IPS-18c (cell line): ENCODE measurements around the gene STMP1.
"Not testable (repeated sequence)": the region's sequence is repeated elsewhere in the genome, so short reads cannot be mapped to it uniquely, and the experiment has no call there.

Source experiments
- H3K4me3 ChIP-seq: 2 replicates; pipeline ENCODE4 v1.7.0; 2013; ENCODE audit warnings: low read depth, mild to moderate bottlenecking, low read length, moderate library complexity; ENCODE audit not compliant: insufficient read depth
- H3K9me3 ChIP-seq: one replicate; pipeline ENCODE4 v1.6.1; 2013; ENCODE audit warnings: mild to moderate bottlenecking, low read length, moderate library complexity; ENCODE audit not compliant: control insufficient read depth, insufficient read depth

The STMP1 gene

DNA sequence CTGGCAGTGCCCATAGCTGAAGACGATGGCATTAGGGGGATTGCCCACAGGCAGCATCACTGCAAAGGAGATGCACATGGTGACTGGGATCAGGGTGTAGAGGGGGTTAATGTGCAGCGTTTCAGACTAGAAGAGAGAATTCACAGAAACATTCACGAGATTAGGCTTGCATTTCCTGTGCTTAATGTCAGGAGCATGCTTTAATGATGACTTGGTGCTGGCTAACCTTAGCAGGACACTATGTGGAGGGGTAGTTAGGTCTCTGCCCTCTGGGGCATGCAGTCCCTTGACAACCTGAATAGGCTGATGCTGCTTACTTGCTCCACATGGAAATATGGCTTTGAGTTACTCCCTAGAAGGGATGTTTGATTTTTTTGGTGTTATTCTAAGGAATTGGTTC is 21.8 kb downstream of the STMP1 start:
- no peak overlapping the region for H3K4me3 ChIP-seq
- peaks cover 2% of the 10 kb centered on the region for H3K9me3 ChIP-seq

- peaks cover 2% of the 10 kb centered on the region for H3K9me3 ChIP-seq
- no peak overlapping the region for H3K4me3 ChIP-seq
Measured at GRCh38 chr7:135684699-135685098, 22.4 kb downstream of the STMP1 start.

DNA sequence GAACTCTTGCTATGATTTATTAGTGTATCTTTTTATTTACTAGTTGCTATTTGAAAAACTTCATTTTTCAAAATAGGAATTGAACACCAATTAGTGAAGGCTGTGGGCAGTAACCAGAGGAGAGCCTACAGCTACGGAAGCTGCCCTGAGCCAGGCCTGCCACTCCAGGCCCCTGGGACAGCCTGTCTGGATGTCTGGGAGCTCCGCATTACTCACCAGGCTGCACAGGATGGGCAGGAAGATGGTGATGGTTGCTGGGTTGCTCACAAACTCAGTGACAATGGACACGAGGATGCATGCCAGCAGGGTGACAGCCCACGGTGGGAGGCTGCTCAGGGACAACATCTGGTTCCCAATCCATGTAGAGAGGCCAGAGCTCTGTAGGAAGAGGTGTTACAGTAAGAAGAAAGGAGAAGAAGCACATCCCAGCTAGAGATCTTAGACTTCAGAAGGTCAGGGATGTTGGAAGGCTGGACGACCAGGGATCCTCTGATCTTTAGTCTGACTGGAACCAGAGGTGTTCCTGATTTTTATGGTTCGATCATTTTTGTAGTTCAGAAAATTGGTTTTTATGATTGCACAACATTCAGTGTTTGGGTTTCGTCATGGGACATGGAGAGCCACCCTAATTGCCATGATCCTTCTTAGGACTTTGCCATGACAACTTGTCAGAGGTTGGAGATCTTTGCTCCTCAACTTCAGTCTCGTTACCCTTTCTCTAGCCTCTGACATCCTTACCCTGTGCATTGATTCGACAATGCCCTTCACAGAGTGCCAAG is 23.2 kb downstream of the STMP1 start:
- Histone ChIP-seq H3K9me3 (peaks cover 2% of the 10 kb centered on the region), H3K4me3 (no peak overlapping the region)

- Histone ChIP-seq H3K4me3 (no peak overlapping the region), H3K9me3 (no peaks in the 10 kb centered on the region)
Measured at GRCh38 chr7:135687466-135687865, 25.2 kb downstream of the STMP1 start.

DNA sequence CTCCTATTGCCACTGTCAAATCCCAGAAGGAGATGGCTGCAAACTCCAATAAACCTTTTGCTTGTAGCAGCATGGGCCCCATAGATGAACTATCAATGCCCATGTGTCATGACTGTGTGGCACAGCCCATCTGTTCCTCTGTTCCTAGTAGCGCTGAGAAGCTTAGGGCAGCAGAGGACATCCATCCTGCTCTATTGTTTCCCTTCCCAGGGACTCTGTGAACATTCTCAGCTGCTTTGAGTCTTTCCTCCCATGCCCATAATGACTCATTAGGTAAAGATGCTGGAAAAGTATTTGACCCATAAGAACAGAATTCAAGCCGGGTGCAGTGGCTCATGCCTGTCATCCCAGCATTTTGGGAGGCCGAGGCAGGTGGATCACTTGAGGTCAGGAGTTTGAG is 28.3 kb downstream of the STMP1 start:
- no peaks in the 10 kb centered on the region for H3K9me3 ChIP-seq
- no peak overlapping the region for H3K4me3 ChIP-seq

DNA sequence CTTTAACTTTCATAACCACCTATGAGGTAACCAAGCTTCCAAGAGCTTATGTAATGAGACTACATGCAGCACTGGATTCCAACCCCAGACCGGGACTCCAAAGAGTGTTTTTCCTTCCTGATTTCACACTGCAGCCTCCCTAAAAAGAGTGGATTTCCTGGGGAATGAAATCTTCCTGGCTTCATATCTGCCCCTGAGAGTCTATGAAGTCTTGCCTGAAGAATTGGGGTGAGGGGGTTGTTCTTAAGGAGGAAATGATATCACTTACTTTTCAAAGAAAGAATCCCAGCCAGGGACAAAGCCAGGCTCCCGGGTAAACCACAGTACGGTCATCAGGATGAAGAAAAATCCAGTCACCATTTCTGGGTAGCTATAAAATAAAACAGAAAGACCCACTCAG is 29.7 kb downstream of the STMP1 start:
- Histone ChIP-seq H3K9me3 (no peaks in the 10 kb centered on the region), H3K4me3 (no peak overlapping the region)

DNA sequence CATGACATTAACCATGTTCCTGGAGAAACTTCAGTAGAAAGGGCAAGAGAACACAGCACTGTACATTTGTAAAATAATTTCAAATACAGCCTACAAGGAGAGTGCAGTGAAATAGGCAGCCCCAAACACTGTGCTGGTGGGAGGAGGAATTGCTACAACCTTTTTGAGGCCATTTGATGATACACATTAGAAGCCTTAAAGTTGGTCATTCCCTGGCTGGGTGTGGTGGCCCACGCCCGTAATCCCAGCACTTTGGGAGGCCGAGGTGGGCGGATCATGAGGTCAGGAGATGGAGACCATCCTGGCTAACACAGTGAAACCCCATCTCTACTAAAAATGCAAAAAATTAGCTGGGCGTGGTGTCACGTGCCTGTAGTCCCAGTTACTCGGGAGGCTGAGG is 30.3 kb downstream of the STMP1 start:
- not testable (repeated sequence) for H3K4me3 ChIP-seq, H3K9me3 ChIP-seq

DNA sequence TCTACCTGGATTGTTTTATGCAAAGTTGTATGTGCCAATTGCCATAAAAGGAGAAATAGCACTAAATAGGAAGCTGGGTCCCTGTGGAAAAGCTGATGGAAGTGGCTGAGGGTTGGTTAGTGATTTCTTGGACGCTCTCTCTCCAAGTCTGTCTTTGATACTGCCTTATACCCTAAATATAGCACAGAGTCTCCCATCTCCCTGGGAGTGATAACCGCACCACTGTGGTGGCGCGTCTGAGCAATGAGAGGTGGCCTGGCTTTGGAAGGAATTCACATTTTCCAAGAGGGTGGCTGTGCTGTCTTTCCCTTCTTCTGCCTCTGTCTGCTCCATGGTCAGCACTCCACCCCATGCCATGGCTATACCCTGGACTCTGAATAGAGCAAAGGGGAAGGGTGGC is 31.2 kb downstream of the STMP1 start:
- Histone ChIP-seq H3K4me3 (no peak overlapping the region), H3K9me3 (no peaks in the 10 kb centered on the region)

- no peaks in the 10 kb centered on the region for H3K9me3 ChIP-seq
- H3K4me3 ChIP-seq = no peak overlapping the region
Measured at GRCh38 chr7:135697276-135698049, 35.1 kb downstream of the STMP1 start.

DNA sequence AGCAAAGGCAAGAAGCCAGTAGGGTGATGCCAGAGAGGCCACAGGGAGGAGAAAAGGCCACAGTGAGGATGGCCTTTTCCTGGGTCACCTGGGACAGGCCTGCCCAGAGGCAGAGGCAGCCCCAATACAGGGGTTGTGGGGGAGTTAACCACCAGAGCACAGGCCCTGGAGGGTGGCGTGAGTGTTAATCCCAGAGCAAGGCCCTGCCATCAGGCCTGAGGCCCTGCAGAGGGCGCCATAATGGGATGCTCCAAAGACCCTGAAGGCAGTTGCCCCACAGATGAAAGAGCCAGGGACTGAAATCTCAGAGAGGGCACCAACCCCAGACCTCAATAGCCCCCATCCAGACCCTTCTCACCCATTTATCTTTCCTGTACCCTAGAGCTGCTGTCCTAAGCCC is 41.8 kb downstream of the STMP1 start:
- no peak overlapping the region for H3K4me3 ChIP-seq
- peaks cover 3% of the 10 kb centered on the region for H3K9me3 ChIP-seq

- Histone ChIP-seq H3K9me3 (peaks cover 5% of the 10 kb centered on the region), H3K4me3 (no peak overlapping the region)
Measured at GRCh38 chr7:135704698-135705097, 42.4 kb downstream of the STMP1 start.

DNA sequence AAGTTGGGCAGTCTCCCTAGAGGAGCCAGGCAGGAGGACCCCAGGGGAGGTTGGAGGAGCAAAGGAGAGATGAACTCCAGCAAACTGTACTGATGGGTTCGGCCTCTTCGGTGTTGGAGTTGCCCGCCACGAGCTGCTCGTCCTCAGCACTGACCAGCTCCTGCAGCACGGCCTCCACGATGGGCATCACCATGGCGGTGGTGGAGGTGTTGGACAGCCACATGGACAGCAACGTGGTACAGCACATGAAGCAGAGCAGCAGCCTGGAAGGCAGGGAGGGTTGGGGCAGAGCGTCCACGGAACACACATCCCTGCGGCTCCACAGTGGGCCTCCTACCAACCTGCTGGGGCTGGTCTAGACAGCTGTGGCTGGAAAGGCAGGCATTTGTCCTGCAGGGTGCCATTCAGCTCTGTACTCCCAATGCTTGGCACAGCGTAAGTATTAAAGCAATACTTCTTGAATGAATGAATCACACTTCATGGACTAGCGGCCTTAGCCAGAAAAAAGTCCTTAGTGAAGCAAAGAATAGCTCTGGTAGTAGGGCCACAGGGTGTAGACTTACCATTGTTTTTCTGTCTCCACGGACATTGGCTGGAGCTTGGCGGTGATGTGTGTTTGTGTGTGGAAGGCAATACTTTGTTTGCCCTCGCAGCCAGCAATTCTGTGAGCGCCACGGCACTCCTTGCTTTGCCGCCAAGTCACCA is 43.9 kb downstream of the STMP1 start:
- Histone ChIP-seq H3K4me3 (no peak overlapping the region), H3K9me3 (peaks cover 5% of the 10 kb centered on the region)

DNA sequence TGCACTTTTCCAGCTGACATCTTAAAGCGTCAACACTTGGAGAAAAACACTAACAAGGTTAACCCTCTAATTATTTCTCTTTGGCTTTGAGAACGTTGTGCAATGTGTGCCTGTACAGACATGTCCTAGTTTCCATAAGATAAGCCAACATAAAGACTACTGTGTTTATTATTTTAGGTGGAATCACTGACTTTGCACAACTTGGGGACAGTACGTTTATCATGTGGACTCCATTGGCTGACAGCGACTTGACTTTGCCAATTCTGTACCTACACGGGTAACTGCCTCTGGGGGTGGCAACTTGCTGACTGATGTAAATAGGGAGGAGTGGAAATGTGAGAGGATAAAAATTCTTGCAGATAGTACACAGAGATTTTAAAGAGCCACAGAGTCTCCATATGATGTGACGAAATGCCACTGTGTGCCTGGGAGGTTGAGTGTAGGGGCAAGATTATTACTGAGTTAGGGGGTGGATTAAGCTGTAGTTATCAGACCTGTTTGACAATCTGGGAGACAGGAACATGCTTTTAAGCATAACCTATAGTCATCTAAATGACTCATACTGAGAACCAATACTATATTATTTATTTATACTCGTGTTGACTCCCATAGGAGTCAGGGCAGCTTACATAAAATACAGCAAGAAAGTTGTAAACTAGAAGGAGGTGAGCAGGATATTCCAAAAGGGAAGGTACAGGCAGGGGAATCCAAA is 44.7 kb downstream of the STMP1 start:
- peaks cover 5% of the 10 kb centered on the region for H3K9me3 ChIP-seq
- no peak overlapping the region for H3K4me3 ChIP-seq

GRCh38 chr7:135707570-135707966 is 45.3 kb downstream of the STMP1 start:
- no peak overlapping the region for H3K4me3 ChIP-seq
- peaks cover 5% of the 10 kb centered on the region for H3K9me3 ChIP-seq

DNA sequence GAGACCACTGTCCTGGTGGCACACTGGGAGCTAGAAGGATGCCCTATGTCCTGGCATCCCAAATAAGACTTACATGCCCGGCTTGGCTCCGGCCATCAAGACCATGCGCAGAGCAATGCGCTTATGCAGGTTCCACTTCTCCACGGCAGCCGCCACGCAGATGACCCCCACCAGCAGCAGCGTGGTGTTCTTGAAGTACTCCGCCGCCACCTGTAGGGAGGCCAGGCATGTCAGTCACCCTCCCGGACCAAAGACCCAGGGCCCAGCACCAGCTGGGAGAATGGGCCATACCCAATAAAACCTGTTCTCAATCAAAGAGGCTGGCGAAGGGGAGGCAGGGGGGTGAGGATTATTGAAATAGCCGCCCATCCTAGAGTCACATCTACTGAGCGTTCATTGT is 45.7 kb downstream of the STMP1 start:
- Histone ChIP-seq H3K9me3 (peaks cover 5% of the 10 kb centered on the region), H3K4me3 (no peak overlapping the region)

GRCh38 chr7:135709508-135709907 is 47.2 kb downstream of the STMP1 start:
- H3K4me3 ChIP-seq = no peak overlapping the region
- peaks cover 5% of the 10 kb centered on the region for H3K9me3 ChIP-seq

DNA sequence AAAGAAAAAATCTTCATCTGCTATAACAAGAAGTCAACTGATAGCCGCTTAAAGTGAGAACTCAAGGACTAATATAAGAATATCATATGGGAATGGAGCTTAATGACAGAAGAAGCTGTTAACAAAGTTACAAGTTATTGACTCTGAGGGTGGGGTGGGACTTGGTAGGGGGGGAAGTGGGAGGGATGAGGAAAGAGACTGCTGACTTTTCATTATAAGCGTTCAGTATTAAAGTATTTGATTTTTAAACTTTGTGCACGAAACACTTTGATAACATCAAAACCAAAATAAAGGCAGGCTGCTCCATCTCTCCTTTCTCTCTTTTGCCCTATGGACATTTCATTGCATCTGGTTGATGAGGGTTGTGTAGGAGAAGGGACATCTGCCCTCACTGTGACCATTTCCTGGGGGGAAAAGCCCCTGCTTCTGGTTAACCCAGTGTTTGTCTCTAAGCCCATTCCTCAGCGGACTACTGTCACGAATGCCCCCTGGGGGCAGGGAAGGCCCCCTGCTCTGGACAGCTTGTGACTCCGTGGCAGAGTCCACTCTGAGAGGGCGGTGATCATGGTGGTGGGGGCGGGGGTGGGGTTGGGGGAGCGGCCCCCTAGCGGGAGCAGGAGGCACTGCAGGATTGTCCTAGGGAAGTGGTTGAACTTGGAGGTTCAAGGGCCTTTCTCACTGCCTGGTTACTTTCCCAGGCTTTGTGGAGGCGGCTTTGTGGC is 48.3 kb downstream of the STMP1 start:
- Histone ChIP-seq H3K9me3 (peaks cover 5% of the 10 kb centered on the region), H3K4me3 (no peak overlapping the region)
